Measurements from ENCODE around the gene SETD6. TPM values are rescaled to one million over a fixed set of nuclear protein-coding genes. Genes with fewer than 3 reads are reported as not detected.

SETD6 gene
- total and polyA plus RNA-seq, 4 donors, result 18.2 to 49.4 (median 25.4) TPM

- 85% methylated on average over 13 of the region's 20 CpGs for WGBS (ENCODE audit: insufficient coverage)
- DNase-seq (ENCODE audit: low read depth in 4 of 6, low spot score in 6 of 6), result no peak
- Histone ChIP-seq H3K9me3 (ENCODE audit: control insufficient read depth, insufficient read depth, low read length) (no peaks in the 10 kb centered on the region), H3K27ac (ENCODE audit: low read depth, low read length) (no peak overlapping the region), H3K36me3 (ENCODE audit: control insufficient read depth, insufficient read depth, low read length) (peaks cover 85% of the 10 kb centered on the region), H3K4me1 (ENCODE audit: control insufficient read depth, insufficient read depth, low read length) (peaks cover 36% of the 10 kb centered on the region), H3K4me3 (ENCODE audit: low read depth, low read length) (no peak overlapping the region), H3K27me3 (ENCODE audit: control insufficient read depth, insufficient read depth, low read length) (no peaks in the 10 kb centered on the region)
Observed at GRCh38 chr16:58506241-58507194, 8.8 kb upstream of the SETD6 start.

- Histone ChIP-seq H3K4me3 (ENCODE audit: low read depth, low read length) (no peak overlapping the region), H3K36me3 (ENCODE audit: control insufficient read depth, insufficient read depth, low read length) (peaks cover 88% of the 10 kb centered on the region), H3K27me3 (ENCODE audit: control insufficient read depth, insufficient read depth, low read length) (no peaks in the 10 kb centered on the region), H3K9me3 (ENCODE audit: control insufficient read depth, insufficient read depth, low read length) (no peaks in the 10 kb centered on the region), H3K27ac (ENCODE audit: low read depth, low read length) (no peak overlapping the region), H3K4me1 (ENCODE audit: control insufficient read depth, insufficient read depth, low read length) (peaks cover 31% of the 10 kb centered on the region)
- no peak for DNase-seq (ENCODE audit: low read depth in 4 of 6, low spot score in 6 of 6)
- WGBS (ENCODE audit: insufficient coverage), result 74% methylated on average over 11 of the region's 15 CpGs
Observed at GRCh38 chr16:58507195-58507962, 7.9 kb upstream of the SETD6 start.

GRCh38 chr16:58507963-58508670, 7.2 kb upstream of the SETD6 start:
- H3K9me3 ChIP-seq (ENCODE audit: control insufficient read depth, insufficient read depth, low read length), result no peaks in the 10 kb centered on the region
- H3K4me1 ChIP-seq (ENCODE audit: control insufficient read depth, insufficient read depth, low read length), result peaks cover 24% of the 10 kb centered on the region
- H3K4me3 ChIP-seq (ENCODE audit: low read depth, low read length), result no peak overlapping the region
- H3K27me3 ChIP-seq (ENCODE audit: control insufficient read depth, insufficient read depth, low read length), result no peaks in the 10 kb centered on the region
- peaks cover 85% of the 10 kb centered on the region for H3K36me3 ChIP-seq (ENCODE audit: control insufficient read depth, insufficient read depth, low read length)
- no peak for DNase-seq (ENCODE audit: low read depth in 4 of 6, low spot score in 6 of 6)
- WGBS (ENCODE audit: insufficient coverage), result 85% methylated on average over 14 of the region's 14 CpGs
- H3K27ac ChIP-seq (ENCODE audit: low read depth, low read length), result no peak overlapping the region

GRCh38 chr16:58508671-58509251, 6.6 kb upstream of the SETD6 start:
- 89% methylated on average over 4 of the region's 5 CpGs for WGBS (ENCODE audit: insufficient coverage)
- no peak overlapping the region for H3K27ac ChIP-seq (ENCODE audit: low read depth, low read length)
- no peaks in the 10 kb centered on the region for H3K27me3 ChIP-seq (ENCODE audit: control insufficient read depth, insufficient read depth, low read length)
- H3K9me3 ChIP-seq (ENCODE audit: control insufficient read depth, insufficient read depth, low read length), result no peaks in the 10 kb centered on the region
- H3K4me1 ChIP-seq (ENCODE audit: control insufficient read depth, insufficient read depth, low read length), result peaks cover 18% of the 10 kb centered on the region
- no peak for DNase-seq (ENCODE audit: low read depth in 4 of 6, low spot score in 6 of 6)
- H3K4me3 ChIP-seq (ENCODE audit: low read depth, low read length), result no peak overlapping the region
- H3K36me3 ChIP-seq (ENCODE audit: control insufficient read depth, insufficient read depth, low read length), result peaks cover 79% of the 10 kb centered on the region

- H3K36me3 ChIP-seq (ENCODE audit: control insufficient read depth, insufficient read depth, low read length), result peaks cover 72% of the 10 kb centered on the region
- DNase-seq (ENCODE audit: low read depth in 4 of 6, low spot score in 6 of 6), result no peak
- H3K4me1 ChIP-seq (ENCODE audit: control insufficient read depth, insufficient read depth, low read length), result peaks cover 16% of the 10 kb centered on the region
- no peaks in the 10 kb centered on the region for H3K27me3 ChIP-seq (ENCODE audit: control insufficient read depth, insufficient read depth, low read length)
- H3K4me3 ChIP-seq (ENCODE audit: low read depth, low read length), result no peak overlapping the region
- no peak overlapping the region for H3K27ac ChIP-seq (ENCODE audit: low read depth, low read length)
- no peaks in the 10 kb centered on the region for H3K9me3 ChIP-seq (ENCODE audit: control insufficient read depth, insufficient read depth, low read length)
- 96% methylated on average over 7 of the region's 9 CpGs for WGBS (ENCODE audit: insufficient coverage)
Observed at GRCh38 chr16:58509256-58510096, 5.8 kb upstream of the SETD6 start.

- Histone ChIP-seq H3K27me3 (ENCODE audit: control insufficient read depth, insufficient read depth, low read length) (no peaks in the 10 kb centered on the region), H3K4me3 (ENCODE audit: low read depth, low read length) (no peak overlapping the region), H3K36me3 (ENCODE audit: control insufficient read depth, insufficient read depth, low read length) (peaks cover 70% of the 10 kb centered on the region), H3K4me1 (ENCODE audit: control insufficient read depth, insufficient read depth, low read length) (peaks cover 21% of the 10 kb centered on the region), H3K27ac (ENCODE audit: low read depth, low read length) (no peak overlapping the region), H3K9me3 (ENCODE audit: control insufficient read depth, insufficient read depth, low read length) (no peaks in the 10 kb centered on the region)
- 84% methylated on average over 18 of the region's 18 CpGs for WGBS (ENCODE audit: insufficient coverage)
- DNase-seq (ENCODE audit: low read depth in 4 of 6, low spot score in 6 of 6), result no peak
Observed at GRCh38 chr16:58510097-58510775, 5.1 kb upstream of the SETD6 start.

- Histone ChIP-seq H3K9me3 (ENCODE audit: control insufficient read depth, insufficient read depth, low read length) (no peaks in the 10 kb centered on the region), H3K4me1 (ENCODE audit: control insufficient read depth, insufficient read depth, low read length) (peaks cover 21% of the 10 kb centered on the region), H3K36me3 (ENCODE audit: control insufficient read depth, insufficient read depth, low read length) (peaks cover 67% of the 10 kb centered on the region), H3K4me3 (ENCODE audit: low read depth, low read length) (no peak overlapping the region), H3K27me3 (ENCODE audit: control insufficient read depth, insufficient read depth, low read length) (no peaks in the 10 kb centered on the region), H3K27ac (ENCODE audit: low read depth, low read length) (no peak overlapping the region)
- DNase-seq (ENCODE audit: low read depth in 4 of 6, low spot score in 6 of 6), result no peak
- WGBS (ENCODE audit: insufficient coverage), result 79% methylated on average over 28 of the region's 30 CpGs
Observed at GRCh38 chr16:58510776-58511628, 4.3 kb upstream of the SETD6 start.

Data from spinal cord (tissue), 10 donors.